SK-N-SH (cell line): ENCODE data around the gene TTC28. TPM values are rescaled to one million over a fixed set of nuclear protein-coding genes. Genes with fewer than 3 reads are reported as not detected.

Experiments used
- CTCF ChIA-PET: fragments of 300-600, 350-600 bp; formaldehyde crosslinking; extraction: SDS; loops from one replicate; lab custom pipeline; 2021; lab: Yijun Ruan, JAX
- POLR2A ChIA-PET: fragments of 350-600 bp; sonication (Branson Sonifier 250); formaldehyde crosslinking; extraction: SDS; loops from one replicate; lab custom pipeline; 2020; ENCODE audit warnings: antibody characterized with exemption, inconsistent platforms; lab: Yijun Ruan, JAX
- DNase-seq: peaks from one replicate; pipeline ENCODE4 v3.0.0; 2012
- H2AFZ ChIP-seq: fragments of 200-600 bp; sonication (generic); 2 replicates; pipeline ENCODE4 v1.8.1; 2016; ENCODE audit warnings: antibody characterized with exemption, mild to moderate bottlenecking, low read depth
- H3F3A ChIP-seq: fragments of 200-600 bp; sonication (generic); replicated peaks from 2 replicates; pipeline ENCODE3; 2016; ENCODE audit warnings: antibody characterized with exemption, mild to moderate bottlenecking; ENCODE audit not compliant: insufficient read depth
- H3K27ac ChIP-seq, 2 experiments: fragments of 200-500 bp in 1 of 2; fragments of 200-600 bp in 1 of 2; sonication (Bioruptor generic) in 1 of 2; sonication (generic), shearing (Covaris generic) in 1 of 2; 2 replicates each; pipeline versions ENCODE4 v1.5.1 to v1.6.1; 2014 to 2016; ENCODE audit warnings: low read depth in 2 of 2, inconsistent platforms in 1 of 2, low read length in 1 of 2, mild to moderate bottlenecking in 1 of 2, mixed read lengths in 1 of 2
- H3K27me3 ChIP-seq: fragments of 200-600 bp; sonication (generic), shearing (Covaris generic); 2 replicates; pipeline ENCODE4 v1.6.1; 2016; ENCODE audit warnings: mixed run types; ENCODE audit not compliant: insufficient read depth
- H3K36me3 ChIP-seq, 2 experiments: fragments of 200-500 bp in 1 of 2; fragments of 200-600 bp in 1 of 2; sonication (Bioruptor generic) in 1 of 2; sonication (generic) in 1 of 2; replicated peaks in 1 of 2; 2 replicates each; pipeline versions ENCODE3 to v1.5.1; 2014 to 2016; ENCODE audit warnings: low read length in 1 of 2, mild to moderate bottlenecking in 1 of 2; ENCODE audit not compliant: insufficient read depth in 2 of 2, control insufficient read depth in 1 of 2
- H3K4me1 ChIP-seq, 2 experiments: fragments of 200-500 bp in 1 of 2; fragments of 200-600 bp in 1 of 2; sonication (Bioruptor generic) in 1 of 2; sonication (generic), shearing (Covaris generic) in 1 of 2; 2 replicates each; pipeline versions ENCODE4 v1.5.1 to v1.6.1; 2014 to 2016; ENCODE audit warnings: low read depth in 1 of 2, low read length in 1 of 2, mixed run types in 1 of 2; ENCODE audit not compliant: insufficient read depth in 2 of 2, control insufficient read depth in 1 of 2
- H3K4me2 ChIP-seq: fragments of 200-600 bp; sonication (generic), shearing (Covaris generic); 2 replicates; pipeline ENCODE4 v1.6.1; 2017; ENCODE audit warnings: mixed run types
- H3K4me3 ChIP-seq, 2 experiments: fragments of 200-500 bp in 1 of 2; fragments of 200-600 bp in 1 of 2; sonication (Bioruptor generic) in 1 of 2; sonication (generic), shearing (Covaris generic) in 1 of 2; 2 replicates each; pipeline versions ENCODE4 v1.5.1 to v1.8.1; 2014 to 2016; ENCODE audit warnings: low read depth in 2 of 2, inconsistent platforms in 1 of 2, low read length in 1 of 2, mild to moderate bottlenecking in 1 of 2, mixed read lengths in 1 of 2, moderate library complexity in 1 of 2
- H3K79me2 ChIP-seq: fragments of 200-600 bp; sonication (generic); 2 replicates; pipeline ENCODE4 v1.8.1; 2017; ENCODE audit warnings: mild to moderate bottlenecking; ENCODE audit not compliant: insufficient read depth
- H3K9ac ChIP-seq: fragments of 200-600 bp; sonication (generic); 2 replicates; pipeline ENCODE4 v1.6.1; 2017; ENCODE audit warnings: mixed run types
- H3K9me2 ChIP-seq: fragments of 200-600 bp; sonication (generic); 2 replicates; pipeline ENCODE4 v1.6.1; 2017; ENCODE audit warnings: mixed run types
- H3K9me3 ChIP-seq: fragments of 200-600 bp; sonication (generic); 2 replicates; pipeline ENCODE4 v1.6.1; 2017; ENCODE audit warnings: mixed run types, mild to moderate bottlenecking, moderate library complexity
- H4K20me1 ChIP-seq: fragments of 200-600 bp; sonication (generic); 2 replicates; pipeline ENCODE4 v1.6.1; 2017; ENCODE audit warnings: mild to moderate bottlenecking, mixed run types; ENCODE audit not compliant: insufficient read depth
- CTCF ChIP-seq: fragments of 200-600 bp; sonication (generic); IDR thresholded peaks from 2 replicates; pipeline ENCODE4 v1.6.1; 2017; ENCODE audit warnings: antibody characterized with exemption, mild to moderate bottlenecking, moderate library complexity
- ELF1 ChIP-seq: IDR thresholded peaks from 2 replicates; pipeline ENCODE4 v1.4.0; 2012
- EP300 ChIP-seq, 2 experiments: IDR thresholded peaks; 2 replicates each; pipeline versions ENCODE4 v1.4.0 to v1.6.1; 2012; ENCODE audit warnings: borderline replicate concordance in 1 of 2, low read depth in 1 of 2, low read length in 1 of 2
- EZH2phosphoT487 ChIP-seq: fragments of 200-600 bp; sonication (generic); IDR thresholded peaks from 2 replicates; pipeline ENCODE4 v1.6.1; 2017; ENCODE audit warnings: low read depth, mixed run types, mild to moderate bottlenecking, antibody characterized with exemption, moderate library complexity, borderline replicate concordance
- FOSL2 ChIP-seq: IDR thresholded peaks from 2 replicates; pipeline ENCODE4 v1.4.0; 2012; ENCODE audit warnings: low read depth, mild to moderate bottlenecking, moderate library complexity, borderline replicate concordance
- FOXM1 ChIP-seq: IDR thresholded peaks from 2 replicates; pipeline ENCODE4 v1.4.0; 2012; ENCODE audit warnings: low read depth, mild to moderate bottlenecking
- GABPA ChIP-seq: IDR thresholded peaks from 2 replicates; pipeline ENCODE4 v1.4.0; 2012; ENCODE audit warnings: low read depth, mild to moderate bottlenecking
- JUND ChIP-seq: IDR thresholded peaks from 2 replicates; pipeline ENCODE4 v1.4.0; 2012
- MAX ChIP-seq: IDR thresholded peaks from 2 replicates; pipeline ENCODE4 v1.4.0; 2012; ENCODE audit warnings: low read depth
- MEF2A ChIP-seq: IDR thresholded peaks from 2 replicates; pipeline ENCODE4 v1.4.0; 2012; ENCODE audit warnings: low read depth, borderline replicate concordance
- RAD21 ChIP-seq: IDR thresholded peaks from 2 replicates; pipeline ENCODE4 v1.6.1; 2012; ENCODE audit warnings: mild to moderate bottlenecking, low read length
- RCOR1 ChIP-seq: fragments of 150-350 bp; IDR thresholded peaks from 2 replicates; pipeline ENCODE4 v1.6.1; 2017; ENCODE audit warnings: antibody characterized with exemption, low read length
- RXRA ChIP-seq: IDR thresholded peaks from 2 replicates; pipeline ENCODE4 v1.4.0; 2012; ENCODE audit warnings: low read depth, mild to moderate bottlenecking, borderline replicate concordance
- SIN3A ChIP-seq: IDR thresholded peaks from 2 replicates; pipeline ENCODE4 v1.6.1; 2012; ENCODE audit warnings: low read depth, mild to moderate bottlenecking, low read length, moderate library complexity, borderline replicate concordance
- SMC3 ChIP-seq: IDR thresholded peaks from 2 replicates; pipeline ENCODE4 v1.6.1; 2012; ENCODE audit warnings: low read depth, low read length, improper control_type of control experiment
- TAF1 ChIP-seq: IDR thresholded peaks from 2 replicates; pipeline ENCODE4 v1.6.1; 2012; ENCODE audit warnings: low read depth, mild to moderate bottlenecking, low read length, moderate library complexity, borderline replicate concordance
- YY1 ChIP-seq: IDR thresholded peaks from 2 replicates; pipeline ENCODE4 v1.4.0; 2012; ENCODE audit warnings: low read depth, mild to moderate bottlenecking
- ZBTB33 ChIP-seq: IDR thresholded peaks from 2 replicates; pipeline ENCODE4 v1.4.0; 2012; ENCODE audit warnings: low read depth, borderline replicate concordance
- whole genome bisulfite sequencing: methylation state at CpG from one replicate; pipeline ENCODE4 v1.1.6; 2017; ENCODE audit warnings: low lambda C conversion rate; 5-methylcytosine and 5-hydroxymethylcytosine counted together
- polyA plus RNA-seq, 3 experiments: library from polyadenylated mRNA; depleted of rRNA; stranded (reverse); fragments of >200 nt; gene quantifications; 2 replicates each; pipeline ENCODE4 v1.2.3, GENCODE V29; 2012

The TTC28 gene
- polyA plus RNA-seq, 1 of the 3 experiments (the other 2 are of a cell fraction) = 5.9 TPM

- no peaks in the 10 kb centered on the region for H3K36me3 ChIP-seq
- H3K79me2 ChIP-seq = no peaks in the 10 kb centered on the region
- no peaks in the 10 kb centered on the region for H3K9me3 ChIP-seq
- 82% methylated on average over 7 of the region's 8 CpGs for WGBS
- H3F3A ChIP-seq = peaks cover 4% of the 10 kb centered on the region
- no peaks in the 10 kb centered on the region for H3K9me2 ChIP-seq
- TF ChIP-seq JUND (no peak), MEF2A (no peak), TAF1 (no peak), CTCF (no peak), SMC3 (no peak), EP300 (IDR thresholded peaks at IDR 0.05; ENCODE audit: borderline replicate concordance in 1 of 2, low read depth in 1 of 2, low read length in 1 of 2) (no peak), MAX (no peak), RAD21 (no peak), GABPA (no peak), FOXM1 (no peak), FOSL2 (no peak), EZH2phosphoT487 (no peak), SIN3A (no peak), ELF1 (no peak), RCOR1 (no peak), ZBTB33 (no peak), YY1 (no peak), RXRA (no peak)
- H3K27ac ChIP-seq = peak overlapping the region in 1 of 2 experiments; percentile 91; a peak in 2 of 4 replicates
- POLR2A ChIA-PET = interaction anchor here (1.9 kb wide), 1 partner anchor 15 kb away, joined by 6 read pairs; no protein-coding TSS in a partner anchor
- no peak overlapping the region for H3K9ac ChIP-seq
- peaks cover 8 to 99% of the 10 kb centered on the region in 2 experiments; a peak in 3 of 4 replicates for H3K4me1 ChIP-seq
- no peak overlapping the region for H2AFZ ChIP-seq
- DNase-seq = no peak
- H4K20me1 ChIP-seq = no peaks in the 10 kb centered on the region; the same call in 1 of the 2 replicates
- no peaks in the 10 kb centered on the region for H3K27me3 ChIP-seq
- CTCF ChIA-PET = interaction anchor here (0.6 to 32.5 kb wide), 47 partner anchors 10 to 1228 kb away, joined by 3 to 630 read pairs (median 6); no protein-coding TSS in a partner anchor
- no peak overlapping the region for H3K4me3 ChIP-seq
- H3K4me2 ChIP-seq = no peak overlapping the region
Observed at GRCh38 chr22:28019360-28019759, 660.3 kb downstream of the TTC28 start.
